HK-2 (cell line): ENCODE results near the gene TMTC1.

ENCODE experiments used
- DNase-seq: peaks from one replicate; pipeline ENCODE4 v3.0.0-alpha.2; 2018; ENCODE audit not compliant: unreplicated experiment

Gene TMTC1

DNA sequence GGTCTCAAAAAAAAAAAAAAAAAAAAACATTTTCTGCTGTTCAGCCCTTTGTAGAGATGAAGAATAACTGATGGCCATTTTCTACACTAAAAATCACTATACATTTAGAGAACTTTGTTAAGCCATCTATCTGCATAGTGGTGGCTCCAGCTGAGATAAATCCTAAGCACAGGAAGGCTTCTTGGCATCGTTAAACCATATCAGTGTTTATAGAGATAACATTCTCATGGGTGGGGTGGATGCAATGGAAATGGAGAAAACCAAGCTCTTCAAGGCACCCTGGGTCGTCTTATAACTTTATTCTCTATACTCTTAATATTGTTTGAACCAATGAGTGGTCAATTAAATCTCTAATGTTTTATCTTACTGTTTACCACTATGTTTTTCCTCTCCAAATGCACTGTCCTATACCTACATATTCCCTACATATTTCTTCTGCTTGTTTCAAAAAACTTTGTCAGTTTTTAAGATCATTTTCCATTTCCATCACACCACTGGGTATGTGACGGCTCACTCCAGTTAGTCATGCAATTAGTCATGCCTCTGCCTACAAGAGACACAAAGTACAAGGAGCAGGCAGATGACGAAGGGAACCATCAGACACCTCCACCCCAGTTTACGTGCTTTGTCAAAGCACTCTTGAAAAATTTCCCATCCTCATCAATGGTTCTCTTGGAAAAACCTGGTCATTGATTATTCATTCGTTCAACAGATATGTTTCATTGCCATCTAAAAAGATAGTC is 166.9 kb downstream of the TMTC1 start:
- no peak for DNase-seq

DNA sequence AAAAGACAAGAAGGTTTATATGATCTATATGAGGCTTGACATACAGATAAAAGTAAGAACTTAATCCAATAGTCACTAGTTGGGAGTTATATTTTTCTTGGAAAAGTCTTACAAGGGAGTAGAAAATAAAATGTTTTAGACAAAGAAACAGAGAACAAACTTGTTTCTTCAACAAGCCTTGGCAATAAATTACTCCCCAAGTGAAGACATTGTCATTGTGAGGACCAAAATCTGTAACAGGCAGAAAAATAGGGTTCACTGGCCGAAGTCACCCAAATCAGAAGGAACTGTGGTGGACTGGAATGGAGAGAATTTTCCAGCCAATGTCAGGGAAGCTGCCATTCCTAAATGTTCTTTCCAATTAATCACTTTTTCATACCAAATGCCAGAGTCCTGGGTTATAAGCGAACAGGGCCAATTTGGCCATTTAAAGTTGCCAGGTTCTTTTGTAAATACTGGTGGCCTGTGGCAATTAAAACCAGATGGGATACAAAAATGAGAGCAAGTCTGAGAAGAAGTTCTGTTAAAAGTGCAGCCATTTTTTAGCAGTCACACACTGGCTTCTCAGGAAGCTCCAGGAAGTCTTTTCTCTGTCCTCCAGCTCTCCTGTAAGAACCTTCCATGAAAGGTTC is 168.9 kb downstream of the TMTC1 start:
- no peak for DNase-seq

DNA sequence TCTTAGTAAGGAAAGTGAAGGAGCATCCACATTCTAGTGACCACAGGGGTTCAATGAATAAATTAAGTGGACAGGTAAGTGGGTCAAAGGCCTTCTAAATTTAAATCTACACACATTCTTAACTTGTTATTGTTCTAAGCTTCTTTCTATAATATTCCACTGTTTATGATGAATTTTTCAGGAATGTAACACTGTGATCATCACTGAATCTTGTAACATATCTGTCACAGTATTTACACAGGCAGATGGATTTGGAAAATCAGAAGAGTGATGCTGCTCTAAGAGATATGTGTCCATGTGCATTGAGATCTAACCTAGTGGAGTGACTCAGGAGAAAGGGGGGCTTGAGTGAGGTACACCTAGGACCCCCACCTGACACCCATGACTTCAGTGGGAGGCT is 170.8 kb downstream of the TMTC1 start:
- no peak for DNase-seq

DNA sequence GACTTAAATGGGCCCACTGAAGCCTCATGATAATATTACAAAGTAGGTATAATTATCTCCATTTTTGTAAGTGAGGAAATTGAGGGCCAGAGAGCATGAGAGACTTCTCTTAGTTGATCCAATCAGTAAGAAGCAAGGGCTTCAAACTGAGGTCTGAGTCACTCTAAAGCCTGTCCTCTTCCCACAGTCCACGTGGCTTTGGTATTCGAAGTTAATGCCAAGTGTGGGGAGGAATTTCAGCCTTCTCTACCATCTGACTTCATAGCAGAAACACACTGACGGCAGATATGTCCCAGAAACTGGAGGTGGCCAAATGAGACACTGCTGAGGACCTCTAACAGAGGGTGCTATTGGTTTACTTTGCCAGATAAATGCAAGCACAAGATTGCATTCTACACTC is 171.8 kb downstream of the TMTC1 start:
- no peak for DNase-seq

DNA sequence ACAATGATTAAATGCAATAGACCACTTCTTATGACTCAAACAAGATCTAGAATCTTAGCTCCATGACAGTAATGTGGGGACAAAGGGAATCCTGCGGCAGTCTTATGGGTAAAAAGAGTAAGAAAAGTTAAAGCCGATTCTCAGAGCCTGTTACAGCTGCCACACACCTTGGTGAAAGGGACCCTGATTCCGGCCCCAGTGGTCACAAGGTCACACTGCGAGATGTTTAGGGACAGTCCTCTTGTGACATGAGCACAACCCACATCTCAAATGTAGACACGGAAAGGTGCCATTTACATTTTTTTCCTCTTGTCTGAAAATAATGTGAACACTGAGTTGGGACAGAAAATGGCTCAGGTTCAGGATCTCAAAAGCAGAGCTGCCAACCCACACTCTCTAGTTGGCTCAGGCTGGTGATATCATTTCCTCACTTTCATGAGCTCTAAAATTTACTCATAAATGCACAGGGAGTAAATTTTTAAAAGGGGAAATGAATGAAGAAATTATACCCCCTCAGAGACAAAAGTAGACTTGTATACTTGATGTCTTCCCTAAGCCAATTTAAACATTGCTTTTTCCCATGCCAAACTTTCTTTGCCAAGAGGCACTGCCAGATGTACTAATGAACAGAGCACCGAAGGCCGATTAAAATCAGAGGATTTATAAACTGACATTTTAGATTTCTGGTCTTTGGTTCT is 173.1 kb downstream of the TMTC1 start:
- no peak for DNase-seq

DNA sequence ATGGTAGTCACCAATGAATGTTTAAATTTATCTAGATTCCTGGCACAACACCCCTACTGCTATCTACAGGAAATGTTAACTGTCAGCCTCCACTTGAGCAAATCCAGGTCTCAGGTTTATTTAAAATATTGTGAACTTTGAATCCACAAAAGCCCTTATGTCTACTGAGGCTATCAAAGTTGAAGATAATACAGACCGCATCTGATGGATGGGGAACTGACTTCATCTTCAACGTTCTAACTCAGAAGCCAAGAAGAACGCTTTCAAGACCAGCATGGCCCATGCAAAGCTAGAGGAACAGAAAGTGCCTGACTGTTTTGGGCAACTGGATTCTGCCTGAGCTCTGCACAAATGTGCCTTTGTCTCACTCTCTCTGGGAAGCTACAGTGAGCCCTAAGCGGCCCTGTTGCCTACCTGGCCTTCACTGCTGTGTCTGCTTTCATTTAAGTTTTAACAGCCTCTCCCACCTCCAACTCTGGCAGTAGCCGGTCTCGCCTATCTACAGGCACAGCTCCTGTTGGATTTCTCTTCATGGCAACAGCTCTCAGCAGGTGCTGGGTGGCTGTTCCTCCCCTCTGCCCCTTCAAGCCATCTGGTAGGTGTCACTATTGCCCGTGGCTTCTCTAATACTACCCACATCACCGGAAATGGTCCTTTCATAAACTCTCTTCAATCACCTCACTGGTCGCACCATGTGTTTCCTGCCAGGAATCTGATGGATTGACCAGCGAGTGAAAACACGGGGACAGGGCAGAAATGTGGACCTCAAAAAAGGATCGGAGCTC is 174.1 kb downstream of the TMTC1 start:
- no peak for DNase-seq

DNA sequence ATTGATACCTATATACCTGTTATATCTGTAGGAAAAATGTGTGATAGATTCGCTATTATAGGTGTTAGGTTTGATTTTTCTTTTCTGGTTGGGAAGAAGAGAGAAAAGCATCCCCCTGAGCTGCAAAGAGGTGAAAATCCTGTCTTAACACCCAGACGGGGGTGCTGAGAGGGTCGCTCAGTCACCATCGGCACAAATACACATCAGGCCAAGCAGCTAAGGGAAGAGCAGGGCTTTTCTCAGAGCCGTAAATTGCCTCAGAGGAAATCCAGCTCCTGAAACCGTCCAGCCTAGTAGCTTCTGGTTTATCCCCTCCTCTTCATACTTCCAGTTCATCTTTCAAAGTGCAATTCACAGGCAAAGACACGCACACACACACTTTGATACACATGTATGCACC is 175.2 kb downstream of the TMTC1 start:
- DNase-seq, result no peak

DNA sequence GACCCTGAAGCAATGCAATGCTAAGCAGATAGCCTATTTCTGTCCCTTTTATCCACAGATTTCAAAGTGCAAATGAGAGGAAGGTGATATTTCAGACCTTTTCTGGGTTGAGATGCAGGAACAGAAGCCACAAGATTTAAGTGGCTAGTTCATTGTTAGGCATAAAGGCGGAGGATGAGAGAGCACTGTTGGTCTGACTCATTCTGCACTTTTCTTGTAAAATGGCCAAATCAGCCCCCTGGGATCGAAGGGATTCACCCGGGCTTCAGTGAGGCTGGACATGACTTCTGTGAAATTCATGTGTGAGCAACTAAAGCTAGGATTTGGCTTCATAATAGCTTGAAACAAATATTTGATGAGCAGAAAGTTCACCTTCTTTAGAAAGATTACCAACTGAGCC is 184.4 kb downstream of the TMTC1 start:
- no peak for DNase-seq

DNA sequence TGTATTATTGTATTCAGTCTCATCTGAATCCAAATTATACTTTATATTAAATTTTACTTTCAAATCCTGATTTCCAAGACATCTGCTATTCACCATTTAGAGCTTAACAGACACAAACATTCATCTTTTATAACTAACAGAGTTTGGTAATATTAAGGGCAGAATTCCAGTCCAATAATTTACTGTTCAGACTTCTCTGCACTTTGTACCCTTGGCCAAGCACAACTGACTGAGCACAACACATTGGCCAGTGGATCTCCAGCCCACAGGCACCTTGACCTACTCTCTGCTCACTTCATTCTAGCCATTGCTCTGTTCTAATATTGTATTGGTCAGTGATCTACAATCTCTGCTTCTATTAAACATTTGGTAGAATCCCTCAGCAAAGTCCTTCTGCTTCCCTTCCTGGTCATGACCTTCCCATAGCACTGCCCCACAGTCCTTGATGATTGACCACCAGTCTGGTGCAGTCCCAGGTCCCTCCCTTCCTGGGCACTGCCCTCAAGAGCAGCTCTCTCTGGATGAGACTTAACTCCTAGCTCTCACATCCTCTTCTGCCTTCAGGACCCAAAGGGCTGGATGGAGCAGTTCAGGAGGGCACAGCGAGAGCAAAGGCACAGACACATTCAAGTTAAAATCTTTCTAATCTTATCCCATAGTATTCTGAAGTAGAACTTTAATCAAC is 188.5 kb downstream of the TMTC1 start:
- DNase-seq, result no peak

DNA sequence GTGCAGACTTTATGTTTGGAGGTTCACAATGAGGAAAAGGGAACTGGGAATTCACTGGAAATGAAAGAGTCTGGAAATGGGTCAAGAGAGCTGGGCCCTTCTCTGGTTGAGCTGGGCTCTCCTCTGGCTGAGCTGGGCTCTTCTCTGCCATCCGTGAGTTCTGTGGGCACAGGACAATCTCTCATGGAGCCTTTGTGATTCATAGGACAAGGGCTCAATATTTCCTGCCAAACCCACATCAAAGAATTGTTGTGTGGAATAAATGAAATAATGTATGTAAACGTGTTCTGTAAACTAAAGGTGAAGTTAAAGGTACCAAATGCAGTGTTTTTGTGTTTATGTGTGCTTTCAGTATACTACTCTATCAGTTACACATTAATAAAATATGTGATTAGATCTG is 190.7 kb downstream of the TMTC1 start:
- DNase-seq, result no peak

DNA sequence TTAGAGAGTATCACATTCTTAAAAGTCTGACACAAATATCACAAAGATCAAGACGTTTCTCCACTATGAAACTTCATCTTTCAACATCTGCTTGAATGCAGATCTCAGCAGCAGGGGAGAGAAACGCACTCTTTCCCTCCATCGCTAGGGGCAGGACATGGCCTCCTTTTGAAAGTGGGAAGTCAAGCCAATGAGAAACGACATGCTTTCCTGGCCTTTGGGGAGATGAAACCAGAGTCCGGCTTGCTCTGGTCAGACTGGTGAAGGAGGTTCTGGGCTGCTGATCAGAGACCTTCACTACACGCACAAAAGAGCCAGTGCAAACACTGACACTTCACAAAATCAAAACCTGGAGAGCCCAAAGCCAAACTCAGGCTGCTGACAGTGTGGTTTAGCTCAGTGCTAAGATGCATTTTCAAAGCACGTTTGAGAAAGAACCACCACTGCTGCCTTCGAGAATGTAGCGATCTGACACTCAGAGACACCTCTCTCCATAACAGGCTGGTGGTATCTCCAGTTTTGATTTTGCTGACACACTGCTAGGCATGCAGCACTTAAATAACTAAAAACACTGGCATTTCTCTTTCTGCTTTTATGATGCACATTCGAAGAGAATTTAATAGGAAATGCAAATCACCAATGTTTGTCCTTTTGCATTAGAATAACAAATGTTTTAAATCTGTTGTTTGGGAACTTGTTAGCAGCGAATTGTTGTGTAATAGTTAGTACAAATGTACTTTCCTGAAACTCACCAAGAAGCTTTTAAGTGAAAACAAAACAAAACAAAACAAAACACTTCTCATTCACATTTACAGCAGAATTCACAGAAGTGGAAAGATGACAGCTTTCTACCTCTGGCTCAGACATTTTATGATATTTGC is 192.4 kb downstream of the TMTC1 start:
- no peak for DNase-seq

DNA sequence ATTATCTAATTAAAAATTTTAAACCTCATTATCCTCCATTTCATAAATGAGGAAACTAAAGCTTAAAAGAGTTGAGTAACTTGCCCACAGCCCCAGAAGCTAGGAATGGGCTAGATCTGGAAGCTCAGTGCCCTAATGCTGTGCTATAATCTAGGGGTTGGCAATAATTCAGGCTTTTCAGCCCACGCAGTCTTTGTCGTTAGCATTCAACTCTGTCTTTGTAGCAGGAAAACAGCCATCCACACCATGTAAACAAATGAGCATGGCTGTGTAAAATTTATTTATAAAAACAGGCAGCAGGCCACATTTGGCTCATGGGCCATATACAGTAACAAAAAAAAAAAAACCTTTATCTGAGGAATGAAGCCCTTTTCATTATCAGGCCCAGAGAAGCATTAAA is 193.9 kb downstream of the TMTC1 start:
- no peak for DNase-seq

DNA sequence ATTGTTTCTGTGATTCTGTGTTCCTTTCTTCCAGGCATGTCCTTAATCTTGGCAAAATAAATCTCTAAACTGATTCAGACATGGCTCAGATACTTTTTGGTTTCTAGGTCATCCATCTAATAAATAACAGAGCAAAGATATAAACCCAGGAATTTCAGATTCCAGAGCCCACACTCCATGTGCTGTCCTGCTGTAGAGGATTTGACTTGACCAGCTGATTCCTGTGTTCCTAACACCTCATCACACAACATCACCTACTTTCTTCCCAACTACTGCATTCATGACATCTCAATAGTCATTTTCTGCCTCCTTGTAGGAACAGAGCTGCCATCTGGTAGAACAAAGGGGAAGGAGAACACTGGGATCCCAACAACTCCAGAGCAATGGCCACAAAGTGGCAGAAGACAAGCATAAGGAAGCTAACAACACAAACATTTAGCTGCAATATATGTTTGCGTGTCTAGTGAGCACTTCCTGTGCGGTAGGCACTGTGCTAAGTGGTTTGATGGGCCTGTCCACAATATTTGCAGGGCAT is 194.4 kb downstream of the TMTC1 start:
- DNase-seq, result no peak

DNA sequence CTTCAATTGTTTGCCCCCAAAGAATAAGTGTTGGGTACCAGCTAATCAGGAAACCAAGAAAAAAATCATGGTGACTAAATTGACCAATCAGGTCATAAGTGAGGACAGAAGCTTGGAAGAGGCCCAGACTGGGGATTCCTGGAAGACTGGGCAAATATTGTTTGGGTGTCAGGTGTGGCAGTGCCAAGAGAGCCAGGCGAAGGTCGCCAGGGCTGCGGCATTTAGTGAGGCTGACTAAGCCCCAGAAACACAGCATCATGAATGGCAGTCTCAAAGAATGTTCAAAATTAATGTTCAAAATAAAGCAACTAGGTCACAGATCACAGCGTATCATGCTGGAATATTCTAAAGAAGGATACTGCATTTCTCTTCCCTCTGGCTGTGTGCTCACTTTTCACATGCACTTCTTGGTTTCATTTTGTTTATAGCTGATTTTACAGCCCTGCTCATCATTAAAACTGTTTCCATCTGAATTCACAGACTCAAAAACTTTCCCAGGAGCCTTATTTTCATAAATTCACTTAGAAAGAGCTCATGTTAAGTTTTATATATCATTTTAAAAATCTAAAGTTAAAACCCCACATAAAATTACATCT is 201.0 kb downstream of the TMTC1 start:
- DNase-seq, result no peak

DNA sequence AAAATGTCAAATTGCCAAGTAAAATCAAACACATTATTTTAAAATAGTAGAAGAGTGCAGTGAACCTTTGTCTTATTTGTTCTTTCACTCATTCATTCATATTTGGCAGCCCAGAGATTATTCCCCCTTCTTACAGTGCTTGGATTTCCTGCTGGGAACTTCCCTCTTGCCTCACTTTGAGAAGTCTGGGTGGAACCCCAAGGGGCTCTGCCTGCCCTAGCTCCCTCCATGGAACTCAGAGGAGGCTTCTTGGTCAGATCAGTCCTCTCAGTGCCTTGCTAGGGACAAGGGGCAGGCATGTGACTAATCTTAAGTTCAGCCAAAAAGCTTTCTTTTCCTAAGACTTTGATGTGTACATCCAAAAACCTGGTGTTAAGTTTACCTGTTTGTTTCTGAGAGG is 201.6 kb downstream of the TMTC1 start:
- no peak for DNase-seq

DNA sequence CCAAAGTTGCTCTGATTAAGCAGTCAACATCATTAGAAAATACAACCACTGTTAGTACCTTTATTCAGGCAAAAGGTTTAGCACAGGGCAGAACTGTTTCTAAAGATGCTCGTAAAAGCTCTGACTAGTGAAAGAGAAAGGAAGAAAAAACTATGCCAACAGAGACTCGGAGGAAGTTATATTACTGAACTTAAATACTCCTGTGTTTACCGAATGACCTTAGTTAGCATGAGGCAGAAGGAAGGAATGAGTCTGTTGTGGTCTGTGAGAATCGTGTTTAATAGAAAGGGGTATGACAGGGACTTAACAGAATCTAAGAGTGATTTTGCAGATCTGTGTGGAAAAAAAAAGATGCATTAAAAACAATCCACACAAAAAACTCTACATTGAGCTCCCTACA is 202.1 kb downstream of the TMTC1 start:
- DNase-seq, result no peak

DNA sequence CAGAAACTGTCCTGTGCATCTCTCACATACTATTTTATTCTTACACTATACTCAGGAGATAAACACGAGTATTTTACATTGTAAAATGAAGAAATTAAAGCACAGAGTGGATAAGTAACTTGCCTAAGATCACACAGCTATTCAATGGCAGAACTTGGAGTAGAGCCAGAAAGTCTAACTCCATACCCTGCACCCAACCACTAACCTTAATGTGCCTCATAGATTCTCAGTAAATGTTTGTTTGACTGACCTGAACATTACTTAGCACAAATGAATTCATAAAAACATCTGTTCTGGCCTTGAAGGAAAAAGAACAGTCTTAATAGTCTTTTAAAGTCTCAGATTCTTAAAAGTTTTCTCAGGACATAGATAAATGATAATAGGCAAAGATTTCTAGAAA is 202.8 kb downstream of the TMTC1 start:
- DNase-seq, result no peak

DNA sequence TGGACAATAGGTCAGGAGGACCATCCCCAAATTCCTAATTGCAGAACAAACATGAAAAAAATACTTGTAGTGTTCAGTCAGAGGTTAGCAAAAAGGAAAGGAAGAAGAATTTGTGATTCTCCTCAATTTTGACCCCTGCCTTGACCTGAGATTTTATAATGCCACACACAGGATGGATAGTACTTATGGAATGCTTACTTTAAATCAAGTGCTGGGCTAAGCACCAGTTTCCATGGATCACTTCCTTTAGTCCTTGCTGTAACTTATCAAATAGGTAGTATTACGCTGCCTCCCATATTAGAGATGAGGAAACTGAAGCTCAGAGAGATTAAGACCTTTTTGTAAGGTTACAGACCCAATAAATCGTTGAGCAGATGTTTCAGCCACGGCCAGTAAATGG is 205.0 kb downstream of the TMTC1 start:
- no peak for DNase-seq

DNA sequence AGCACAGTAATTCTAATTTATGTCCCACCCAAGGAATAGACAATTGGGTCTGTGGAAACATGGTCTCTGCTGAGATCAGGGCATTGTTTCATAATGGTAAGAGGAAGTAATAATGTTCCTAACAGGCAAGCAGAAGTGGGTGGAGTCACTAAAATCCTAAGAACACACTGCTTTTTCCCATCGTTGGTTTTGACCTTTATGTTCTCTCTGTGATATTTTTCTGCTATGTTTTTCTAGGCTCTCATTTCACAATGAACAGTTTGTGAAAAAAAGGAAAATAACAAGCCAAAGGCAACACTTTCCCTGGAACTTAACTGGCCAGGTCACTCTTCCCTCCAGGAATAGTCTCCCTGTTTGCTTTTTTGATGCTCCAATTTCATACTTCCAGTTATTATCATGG is 205.7 kb downstream of the TMTC1 start:
- DNase-seq, result no peak

DNA sequence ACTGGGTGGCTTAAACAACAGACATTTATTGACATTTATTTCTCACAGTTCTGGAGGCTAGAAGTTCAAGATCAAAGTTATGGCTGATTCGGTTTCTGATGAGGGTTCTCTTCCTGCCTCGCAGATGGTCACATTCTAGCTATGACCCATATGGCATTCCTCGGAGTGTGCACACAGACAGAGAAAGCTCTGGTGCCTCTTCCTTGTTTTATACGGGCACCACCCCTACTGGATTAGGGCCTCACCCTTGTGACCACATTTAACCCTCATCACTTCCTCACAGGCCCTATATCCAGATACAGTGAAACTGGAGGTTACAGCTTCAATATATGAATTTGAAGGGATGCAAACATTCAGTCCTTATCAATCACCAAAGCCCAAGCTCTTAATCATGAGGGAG is 209.2 kb downstream of the TMTC1 start:
- DNase-seq, result no peak
